GM21367 (cell line): ENCODE results near the gene AKAP3.

ENCODE experiments used
- ATAC-seq: cut with Tn5 transposase; IDR thresholded peaks from one replicate; pipeline ENCODE4 v1.9.1; 2021; ENCODE audit not compliant: unreplicated experiment

Gene AKAP3

GRCh38 chr12:4603421-4603820, 45.4 kb downstream of the AKAP3 start:
- ATAC-seq = no peak

- ATAC-seq = no peak
Observed at GRCh38 chr12:4595881-4596280, 53.0 kb downstream of the AKAP3 start.

GRCh38 chr12:4591180-4591687, 57.6 kb downstream of the AKAP3 start:
- ATAC-seq = no peak

- no peak for ATAC-seq
Observed at GRCh38 chr12:4589941-4590340, 58.9 kb downstream of the AKAP3 start.

- ATAC-seq = no peak
Observed at GRCh38 chr12:4588916-4589315, 59.9 kb downstream of the AKAP3 start.

- ATAC-seq = no peak
Observed at GRCh38 chr12:4587108-4587507, 61.7 kb downstream of the AKAP3 start.

- no peak for ATAC-seq
Observed at GRCh38 chr12:4586500-4586899, 62.4 kb downstream of the AKAP3 start.

- no peak for ATAC-seq
Observed at GRCh38 chr12:4584896-4585295, 64.0 kb downstream of the AKAP3 start.

GRCh38 chr12:4584281-4584680, 64.6 kb downstream of the AKAP3 start:
- no peak for ATAC-seq

- ATAC-seq = no peak
Observed at GRCh38 chr12:4580281-4580688, 68.6 kb downstream of the AKAP3 start.

- ATAC-seq = no peak
Observed at GRCh38 chr12:4579305-4580102, 69.3 kb downstream of the AKAP3 start.

- no peak for ATAC-seq
Observed at GRCh38 chr12:4572680-4573079, 76.2 kb downstream of the AKAP3 start.

GRCh38 chr12:4569261-4569660, 79.6 kb downstream of the AKAP3 start:
- ATAC-seq = no peak

- ATAC-seq = no peak
Observed at GRCh38 chr12:4567073-4567881, 81.6 kb downstream of the AKAP3 start.

GRCh38 chr12:4566474-4566873, 82.4 kb downstream of the AKAP3 start:
- ATAC-seq = no peak
